HG02840 (cell line): ENCODE results near the gene PDE6A.
"Not testable (repeated sequence)": the region's sequence is repeated elsewhere in the genome, so short reads cannot be mapped to it uniquely, and the experiment has no call there.

Source experiments
- ATAC-seq: cut with Tn5 transposase; IDR thresholded peaks from one replicate; pipeline ENCODE4 v1.9.1; 2021; ENCODE audit warnings: mild to moderate bottlenecking, moderate library complexity, moderate number of reproducible peaks; ENCODE audit not compliant: unreplicated experiment, low FRiP score

PDE6A gene

DNA sequence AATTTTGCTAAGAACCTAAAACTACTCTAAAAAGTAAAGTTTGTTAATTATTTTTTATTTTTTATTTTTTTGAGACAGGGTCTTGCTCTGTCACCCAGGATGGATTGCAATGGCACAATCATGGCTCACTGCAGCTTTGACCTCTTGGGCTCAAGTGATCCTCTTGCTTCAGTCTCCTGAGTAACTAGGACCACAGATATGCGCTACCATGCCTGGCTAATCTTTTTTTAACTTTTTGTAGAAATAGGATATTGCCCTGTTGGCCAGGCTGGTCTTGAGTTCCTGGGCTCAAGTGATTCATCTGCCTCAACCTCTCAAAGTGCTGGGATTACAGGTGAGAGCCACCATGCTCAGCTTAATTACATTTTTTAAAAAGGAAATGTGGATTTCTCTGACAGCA lies 45.8 kb downstream of the PDE6A start:
- ATAC-seq: no peak

DNA sequence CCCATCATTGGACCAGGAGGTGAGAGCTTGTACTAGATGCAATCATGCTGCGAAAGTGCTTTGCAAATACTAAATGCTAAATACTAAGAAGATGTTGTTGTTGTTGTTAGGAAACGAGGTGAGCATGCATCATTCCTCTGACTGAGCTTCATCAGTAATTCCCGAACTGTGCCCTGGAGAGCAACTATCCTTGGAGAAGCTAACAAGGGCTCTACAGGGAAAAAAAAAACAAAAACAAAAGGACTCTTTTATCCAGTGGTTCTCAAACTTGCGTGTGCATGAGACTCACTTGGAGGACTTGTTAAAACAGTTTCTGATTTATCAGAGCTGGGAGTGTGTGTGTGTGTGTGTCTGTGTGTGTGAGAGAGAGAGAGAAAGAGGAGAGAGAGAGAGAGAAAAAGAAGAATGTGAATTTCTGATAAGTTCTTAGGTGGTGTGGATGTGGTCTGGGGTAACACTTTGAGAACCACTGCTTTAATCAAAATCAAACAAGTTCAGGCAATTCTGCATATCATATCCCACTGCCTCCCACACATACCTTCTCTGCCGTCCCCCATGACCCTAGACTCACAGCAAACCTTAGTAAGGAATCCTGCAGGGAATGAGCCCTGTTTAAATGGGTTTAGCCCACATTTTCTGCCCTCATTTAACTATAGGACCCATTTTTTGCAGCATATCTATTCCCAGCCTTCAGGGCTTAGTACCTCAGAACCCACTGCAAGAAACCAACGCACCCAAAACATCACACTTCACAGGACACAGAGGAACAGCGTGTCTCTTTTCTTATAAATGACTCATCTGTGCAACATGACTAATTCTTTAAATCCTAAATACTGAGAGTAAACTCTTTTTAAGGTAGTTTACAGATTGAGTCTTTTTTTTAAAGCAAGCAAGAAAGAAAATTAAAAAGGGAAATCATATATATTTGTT lies 48.9 kb downstream of the PDE6A start:
- no peak for ATAC-seq

DNA sequence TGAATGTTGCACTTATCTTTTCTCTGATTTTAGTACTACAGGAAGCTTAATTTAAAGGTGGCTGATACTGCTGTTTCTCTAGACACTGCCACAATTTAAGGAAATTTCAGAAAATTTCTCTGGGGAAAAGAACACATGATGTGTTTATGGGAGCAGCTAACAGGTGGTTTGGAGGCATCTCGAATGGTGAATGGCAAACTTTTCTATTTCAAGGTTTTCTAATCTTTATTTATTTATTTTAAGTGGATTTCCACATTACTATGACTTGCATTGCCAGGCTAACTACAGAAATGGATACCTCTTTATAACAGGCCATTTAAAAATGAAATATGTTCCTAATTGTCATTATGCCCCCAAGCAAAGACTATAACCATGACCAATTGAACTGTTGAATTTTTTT lies 50.4 kb downstream of the PDE6A start:
- ATAC-seq: no peak

DNA sequence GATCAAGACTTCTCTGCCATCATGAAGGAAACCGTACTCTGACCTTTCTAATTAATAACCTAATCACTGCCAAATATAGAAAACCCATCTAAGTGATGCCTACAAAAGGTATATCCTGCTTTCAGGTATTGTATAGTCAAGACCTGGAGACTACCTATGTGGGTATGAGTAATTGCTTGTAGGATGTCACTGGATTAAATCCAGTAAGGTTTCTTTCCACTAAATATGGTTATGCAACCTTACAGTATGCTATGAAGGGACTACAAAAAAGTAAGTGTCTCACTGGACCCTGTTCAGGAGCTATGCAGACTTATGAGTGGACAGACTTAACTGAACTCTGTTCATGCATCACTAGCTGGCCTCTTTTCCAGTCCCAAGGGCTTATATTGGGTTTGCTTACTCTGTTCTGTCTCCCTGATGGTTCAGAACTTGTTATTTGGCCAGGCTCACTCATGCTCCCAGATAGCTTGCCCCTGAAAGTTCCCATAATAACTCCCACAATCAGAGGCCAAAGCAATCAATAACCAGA lies 51.1 kb downstream of the PDE6A start:
- no peak for ATAC-seq

DNA sequence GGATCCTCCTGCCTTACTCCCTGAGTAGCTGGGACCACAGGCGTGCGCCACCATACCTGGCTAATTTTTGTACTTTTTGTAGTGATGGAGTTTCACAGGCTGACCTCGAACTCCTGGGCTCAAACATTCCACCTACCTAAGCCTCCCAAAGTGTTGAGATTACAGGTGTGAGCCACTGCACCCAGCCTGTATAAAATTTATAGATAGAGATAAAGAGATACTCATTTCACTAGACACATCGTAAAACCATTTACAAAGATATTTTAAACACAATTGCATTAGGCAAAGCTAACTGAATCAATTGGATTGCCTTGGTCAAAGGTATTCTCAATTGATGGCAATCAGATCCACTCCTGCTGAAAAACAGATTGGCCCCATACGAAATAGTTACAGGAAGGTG lies 52.0 kb downstream of the PDE6A start:
- no peak for ATAC-seq

DNA sequence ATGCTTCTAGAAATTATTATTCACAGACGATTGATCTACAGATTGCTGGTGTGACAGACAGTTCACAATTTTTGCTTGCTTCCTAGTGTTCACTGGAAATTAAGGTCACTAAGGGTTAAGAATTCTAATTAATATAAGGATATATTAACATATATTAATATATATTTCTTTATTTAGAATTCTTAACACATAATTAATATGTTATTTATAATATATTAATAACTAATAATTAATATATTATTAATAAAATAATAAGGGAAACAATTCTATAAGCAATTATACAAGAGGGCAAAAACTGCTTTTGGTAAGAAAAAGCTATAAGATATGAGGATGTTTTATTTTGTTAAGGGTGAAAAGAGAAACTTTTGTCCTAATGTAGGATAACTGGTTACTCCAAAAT lies 56.3 kb downstream of the PDE6A start:
- no peak for ATAC-seq

DNA sequence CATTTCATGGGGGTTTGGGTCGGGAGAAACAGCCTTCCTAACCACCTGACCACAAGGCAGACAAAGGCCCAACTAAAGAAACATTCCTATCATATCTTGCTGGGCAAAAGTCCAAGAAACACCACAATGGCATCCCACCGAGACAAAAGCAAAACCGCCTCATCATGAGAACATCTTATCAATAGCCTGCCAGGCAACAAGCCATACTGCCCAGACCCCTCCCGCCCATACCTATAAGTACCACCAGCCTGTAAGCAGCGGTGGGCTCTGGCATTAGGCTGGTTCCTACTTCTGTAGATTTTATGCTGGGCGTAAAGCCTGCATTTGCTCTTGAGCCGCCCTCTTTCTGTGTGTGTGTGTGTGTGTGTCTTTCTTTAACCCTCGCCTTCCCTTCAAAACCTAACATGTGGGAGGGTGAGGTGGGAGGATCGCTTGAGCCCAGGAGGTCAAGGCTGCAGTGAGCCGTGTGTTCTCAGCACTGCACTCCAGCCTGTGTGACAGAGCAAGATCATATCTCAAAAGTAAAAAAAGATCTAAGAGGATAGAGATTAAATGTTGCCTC lies 56.9 kb downstream of the PDE6A start:
- ATAC-seq: no peak

DNA sequence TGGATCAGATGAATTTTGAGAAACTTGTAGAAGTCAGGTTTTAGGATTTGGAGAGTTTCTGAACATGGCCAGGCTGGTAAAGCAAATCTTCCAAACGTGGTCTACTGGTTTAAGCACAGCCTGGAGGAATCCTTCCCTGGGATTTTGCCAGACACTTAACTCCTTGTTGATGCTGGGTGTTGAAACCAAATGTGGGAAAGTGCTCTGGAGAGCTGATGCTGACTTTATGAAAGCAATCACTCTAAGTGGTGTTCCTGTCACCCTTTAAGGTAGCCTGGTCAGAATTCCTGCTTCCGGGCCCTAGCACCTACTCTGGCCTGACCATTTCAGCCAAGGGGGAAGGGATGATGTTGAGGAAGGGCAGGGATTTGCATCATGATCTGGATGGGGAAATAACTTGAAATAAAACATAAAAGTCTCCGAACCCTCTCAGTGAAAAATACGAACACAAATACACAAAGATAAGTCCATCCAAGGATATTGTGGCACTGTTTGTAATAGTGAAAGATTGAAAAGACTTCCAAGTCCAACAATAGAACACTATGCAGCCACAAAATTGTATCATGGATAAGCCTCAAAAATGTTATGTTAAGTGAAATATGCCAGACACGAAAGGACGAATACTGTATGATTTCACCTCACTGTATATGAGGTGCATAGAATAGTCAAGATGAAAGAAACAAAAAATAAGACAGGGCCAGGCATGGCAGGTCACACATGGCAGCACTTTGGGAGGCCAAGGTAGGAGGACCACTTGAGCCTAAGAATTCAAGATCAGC lies 57.7 kb downstream of the PDE6A start:
- no peak for ATAC-seq

DNA sequence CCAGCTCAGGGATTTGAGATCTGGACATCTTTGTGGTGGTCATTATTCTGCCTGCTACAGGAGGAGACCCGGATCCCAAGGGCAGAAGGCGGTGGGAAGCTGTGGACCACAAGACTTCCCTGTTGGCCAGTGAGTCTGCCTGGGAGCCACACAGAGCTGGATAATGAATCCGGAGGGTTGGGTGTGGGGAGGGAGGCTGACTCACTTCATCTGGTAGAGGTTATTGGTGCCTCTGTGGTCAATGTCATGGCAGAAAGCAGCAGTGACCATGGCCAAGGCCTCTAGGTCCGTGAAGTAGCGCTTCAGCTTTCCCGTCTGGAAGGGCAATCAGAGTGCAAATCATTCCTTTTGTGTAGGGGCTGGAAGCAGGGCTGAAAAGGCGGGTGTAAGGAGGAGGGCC lies 58.5 kb downstream of the PDE6A start:
- no peak for ATAC-seq

DNA sequence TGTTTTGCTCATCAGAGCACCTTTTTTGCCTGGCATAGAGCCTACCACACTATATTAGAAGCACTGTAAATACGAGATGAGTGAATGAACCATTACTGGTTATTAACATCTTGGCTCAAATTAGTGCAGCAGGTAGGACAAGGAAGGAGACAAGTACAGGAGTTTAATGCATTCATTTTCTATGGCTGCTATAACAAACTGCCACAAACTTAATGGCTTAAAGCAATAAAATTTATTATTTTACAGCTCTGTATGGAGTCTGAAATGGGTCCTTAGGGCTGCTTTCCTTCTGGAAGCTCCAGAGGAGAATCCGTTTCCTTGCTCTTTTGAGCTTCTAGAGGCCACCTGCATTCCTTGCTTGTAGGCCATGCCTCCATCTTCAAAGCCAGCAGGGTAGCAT lies 59.1 kb downstream of the PDE6A start:
- ATAC-seq: no peak

DNA sequence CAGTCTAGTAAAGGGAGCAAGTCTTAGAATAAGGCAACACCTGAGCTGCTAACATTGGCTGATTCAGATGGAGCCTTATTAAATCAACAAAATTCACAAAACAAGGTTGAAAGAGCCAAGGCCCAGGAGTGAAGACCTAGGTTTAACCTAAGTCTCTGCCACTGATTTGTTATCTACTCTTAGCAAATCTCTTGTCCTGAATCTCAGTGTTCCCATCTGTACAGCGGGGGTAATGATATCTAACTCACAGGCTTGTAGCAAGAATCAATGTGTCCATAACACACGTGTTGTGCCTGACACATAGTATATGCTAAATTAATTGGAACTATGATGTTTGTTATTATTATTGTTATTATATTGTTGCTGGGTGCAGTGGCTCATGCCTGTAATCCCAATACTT lies 61.0 kb downstream of the PDE6A start:
- ATAC-seq: no peak

DNA sequence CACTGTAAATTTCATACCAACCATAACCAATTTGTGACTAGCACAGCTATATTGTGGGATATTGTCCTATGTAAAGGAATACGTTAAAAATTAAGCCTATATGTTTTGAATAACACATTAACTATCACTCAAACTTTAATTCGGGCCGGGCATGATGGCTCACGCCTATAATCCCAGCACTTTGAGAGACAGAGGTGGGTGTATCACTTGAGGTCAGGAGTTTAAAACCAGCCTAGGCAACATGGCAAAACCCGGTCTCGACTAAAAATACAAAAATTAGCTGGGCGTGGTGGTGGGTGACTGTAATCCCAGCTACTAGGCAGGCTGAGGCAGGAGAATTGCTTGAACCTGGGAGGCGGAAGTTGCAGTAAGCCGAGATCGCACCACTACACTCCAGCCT lies 62.0 kb downstream of the PDE6A start:
- ATAC-seq: not testable (repeated sequence)

DNA sequence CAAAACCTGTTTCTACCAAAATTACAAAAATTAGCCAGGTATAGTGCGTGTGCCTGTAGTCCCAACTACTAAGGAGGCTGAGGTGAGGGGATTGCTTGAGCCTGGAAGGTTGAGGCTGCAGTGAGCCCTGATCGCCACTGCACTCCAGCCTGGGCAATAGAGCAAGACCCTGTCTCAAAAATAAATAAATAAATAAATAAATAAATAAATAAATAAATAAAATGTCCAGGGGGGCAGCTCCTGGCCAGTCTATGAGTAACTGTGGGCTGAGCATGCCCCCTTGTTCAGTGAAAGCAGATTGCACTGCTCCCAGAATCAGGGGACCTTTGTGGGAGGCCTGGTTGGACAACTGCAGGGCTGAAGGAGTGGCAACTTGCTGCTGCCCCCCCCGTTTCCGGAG lies 62.7 kb downstream of the PDE6A start:
- ATAC-seq: no peak

DNA sequence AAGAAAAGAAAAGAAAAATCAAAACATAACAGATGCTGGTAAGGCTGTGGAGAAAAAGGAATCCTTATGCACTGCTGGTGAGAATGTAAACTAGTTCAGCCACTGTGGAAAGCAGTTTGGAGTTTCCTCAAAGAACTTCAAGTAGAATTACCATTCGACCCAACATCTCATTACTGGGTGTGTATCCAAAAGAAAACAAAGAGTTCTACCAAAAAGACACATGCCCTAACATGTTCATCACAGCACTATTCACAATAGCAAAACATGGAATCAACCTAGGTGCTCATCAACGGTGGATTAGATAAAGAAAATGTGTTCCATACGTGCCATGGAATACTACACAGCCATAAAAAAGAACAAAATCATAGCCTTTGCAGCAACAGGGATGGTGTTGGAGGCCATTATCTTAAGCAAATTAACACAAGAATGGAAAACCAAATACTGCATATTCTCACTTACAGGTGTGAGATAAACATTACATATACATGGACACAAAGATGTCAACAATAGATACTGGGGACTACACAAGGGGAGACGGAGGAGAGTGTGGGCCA lies 63.4 kb downstream of the PDE6A start:
- no peak for ATAC-seq

DNA sequence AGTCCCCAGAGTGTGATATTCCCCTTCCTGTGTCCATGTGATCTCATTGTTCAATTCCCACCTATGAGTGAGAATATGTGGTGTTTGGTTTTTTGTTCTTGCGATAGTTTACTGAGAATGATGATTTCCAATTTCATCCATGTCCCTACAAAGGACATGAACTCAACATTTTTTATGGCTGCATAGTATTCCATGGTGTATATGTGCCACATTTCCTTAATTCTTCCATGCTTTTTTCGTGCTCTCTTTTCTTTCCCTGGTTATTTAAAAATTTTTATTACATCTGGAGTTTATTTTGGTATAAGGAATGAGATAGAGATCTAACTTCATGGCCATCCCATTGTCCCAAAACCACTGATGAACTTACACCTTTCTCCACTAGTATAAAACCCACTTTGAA lies 65.0 kb downstream of the PDE6A start:
- ATAC-seq: not testable (repeated sequence)

DNA sequence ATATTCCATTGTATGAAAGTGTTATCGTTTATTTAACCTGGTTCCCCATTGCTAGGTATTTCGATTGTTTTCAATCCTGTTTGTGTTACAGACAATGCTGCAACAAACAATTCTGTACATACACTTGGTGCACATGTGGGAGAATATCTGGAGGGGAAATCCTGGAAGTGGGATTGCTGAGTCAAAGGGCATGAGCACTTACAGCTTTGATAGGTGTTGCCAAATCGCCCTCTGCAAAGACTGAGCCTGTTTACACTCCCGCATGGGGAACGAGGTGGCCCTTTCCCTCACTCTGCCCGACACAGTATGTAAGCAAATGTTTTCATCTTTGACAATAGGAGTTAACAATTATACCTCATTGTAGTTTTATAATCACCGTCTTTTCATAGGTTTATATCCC lies 66.2 kb downstream of the PDE6A start:
- no peak for ATAC-seq

DNA sequence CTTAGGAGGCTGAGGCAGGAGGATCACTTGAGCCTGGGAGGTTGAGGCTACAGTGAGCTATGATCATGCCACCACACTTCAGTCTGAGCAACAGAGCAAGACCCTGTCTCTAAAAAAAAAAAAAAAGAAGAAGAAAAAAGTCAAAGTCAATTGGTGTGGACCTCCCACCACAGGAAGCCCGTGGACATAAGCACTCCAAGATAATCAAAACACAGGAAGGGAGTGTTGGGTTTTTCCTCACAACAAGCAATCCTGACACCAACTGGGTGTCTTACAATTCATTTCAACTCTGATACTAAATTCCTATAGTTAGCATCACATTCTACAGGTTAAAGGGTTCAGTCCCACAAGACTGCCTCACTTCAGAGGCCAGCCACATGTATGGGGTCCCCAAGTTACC lies 70.7 kb downstream of the PDE6A start:
- ATAC-seq: no peak

DNA sequence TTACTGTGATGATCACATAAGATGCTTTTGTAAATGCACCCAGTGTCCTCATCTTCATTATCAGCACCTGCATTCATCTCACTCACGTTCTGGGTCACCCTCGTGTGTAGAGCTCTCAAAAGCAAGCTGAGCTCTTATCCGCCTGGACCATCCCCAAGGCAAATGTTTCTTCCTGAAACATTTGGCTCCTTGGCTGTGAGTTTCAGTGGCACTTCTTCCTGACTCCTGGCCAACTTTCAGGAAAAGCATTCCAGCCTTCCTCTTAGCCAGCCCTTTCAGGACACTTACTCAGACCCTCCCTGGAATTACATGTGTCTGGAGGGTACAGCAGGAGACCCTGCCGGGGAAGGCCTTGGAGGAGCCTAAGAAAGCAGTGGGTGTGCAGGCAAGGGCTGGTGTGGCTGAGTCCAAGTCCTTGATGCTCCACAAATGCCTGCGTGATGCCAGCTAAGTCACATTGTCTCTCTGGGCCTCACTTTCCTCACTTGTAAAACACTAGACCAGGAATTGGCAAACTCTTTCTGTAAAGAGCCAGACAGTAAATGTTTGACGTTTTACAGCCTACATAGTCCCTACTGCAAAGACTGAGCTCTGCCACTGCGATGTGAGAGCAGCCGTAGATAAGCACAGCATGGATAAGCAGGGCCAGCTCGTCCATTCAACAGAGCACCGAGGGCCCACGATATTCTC lies 72.1 kb downstream of the PDE6A start:
- no peak for ATAC-seq

DNA sequence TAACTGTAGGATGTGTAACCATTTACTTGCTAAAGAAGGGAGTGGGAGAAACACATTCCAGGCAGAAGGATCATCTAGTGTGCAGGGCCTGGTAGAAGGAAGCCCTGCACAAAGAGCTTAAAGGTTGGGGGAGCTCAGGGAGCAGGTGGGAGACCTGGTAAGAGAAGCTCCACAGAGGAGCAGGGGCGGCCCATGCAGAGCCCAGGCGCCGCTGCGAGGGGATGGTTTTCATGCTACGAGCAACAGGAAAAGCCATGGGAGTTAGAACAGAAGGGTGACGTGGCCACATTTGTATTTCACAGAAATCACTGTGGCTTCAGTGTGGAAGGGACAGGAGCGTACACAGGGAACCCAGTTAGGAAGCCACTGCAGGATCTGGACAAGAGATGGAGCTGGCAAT lies 73.1 kb downstream of the PDE6A start:
- no peak for ATAC-seq

DNA sequence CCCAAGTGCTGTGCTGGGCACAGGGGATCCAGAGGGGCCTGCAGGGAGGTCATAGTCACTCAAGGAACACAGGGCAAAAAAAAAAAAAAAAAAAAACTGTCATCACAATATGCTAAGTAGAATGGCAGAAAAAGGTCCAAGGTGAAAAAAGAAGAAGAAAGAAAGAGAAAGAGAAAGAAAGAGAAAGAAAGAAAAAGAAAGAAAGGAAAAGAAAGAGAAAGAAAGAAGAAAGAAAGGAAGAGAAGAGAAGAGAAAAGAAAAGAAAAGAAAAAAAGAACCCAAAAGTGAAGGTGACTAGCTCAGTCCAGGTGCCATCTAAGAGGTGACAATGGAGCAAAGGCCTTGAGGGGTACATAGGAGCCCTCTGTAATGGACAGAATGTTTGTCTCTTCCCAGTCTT lies 73.9 kb downstream of the PDE6A start:
- ATAC-seq: no peak
